Spleen (tissue), 11 donors: Measurements from ENCODE around the gene GJB4. TPM values are rescaled to one million over a fixed set of nuclear protein-coding genes. Genes with fewer than 3 reads are reported as not detected.
A peak's percentile ranks its signal among the peaks of the same experiment; 100 is the strongest.
"Not testable (repeated sequence)": the region's sequence is repeated elsewhere in the genome, so short reads cannot be mapped to it uniquely, and the experiment has no call there.

Experiments used
- DNase-seq: peaks from one replicate; pipeline ENCODE4 v3.0.0-alpha.2; 2020
- H3K27ac ChIP-seq, 8 donors: fragments of 200-600 bp; sonication (generic) in 7 of 8; 1 replicate in 4 of 8; 2 replicates in 4 of 8; pipeline versions ENCODE4 v1.5.0 to v1.8.0; 2016 to 2021; ENCODE audit warnings: inconsistent platforms in 4 of 8, mild to moderate bottlenecking in 4 of 8, moderate library complexity in 1 of 8
- H3K27me3 ChIP-seq, 7 donors: fragments of 200-600 bp; sonication (generic) in 6 of 7; replicated peaks in 1 of 7; 1 replicate in 4 of 7; 2 replicates in 3 of 7; pipeline versions ENCODE4 v1.5.0 to v1.8.0; 2016 to 2021; ENCODE audit warnings: inconsistent platforms in 3 of 7, mild to moderate bottlenecking in 1 of 7
- H3K36me3 ChIP-seq, 6 donors: fragments of 200-600 bp; sonication (generic) in 5 of 6; 1 replicate in 4 of 6; 2 replicates in 2 of 6; pipeline versions ENCODE4 v1.5.0 to v1.8.0; 2016 to 2021; ENCODE audit warnings: inconsistent platforms in 2 of 6
- H3K4me1 ChIP-seq, 6 donors: fragments of 200-600 bp; sonication (generic) in 5 of 6; 1 replicate in 3 of 6; 2 replicates in 3 of 6; pipeline versions ENCODE4 v1.5.0 to v1.8.0; 2016 to 2021; ENCODE audit warnings: inconsistent platforms in 3 of 6
- H3K4me3 ChIP-seq, 8 donors: fragments of 200-600 bp; sonication (generic) in 7 of 8; 1 replicate in 4 of 8; 2 replicates in 4 of 8; pipeline versions ENCODE4 v1.5.0 to v1.8.0; 2016 to 2021; ENCODE audit warnings: inconsistent platforms in 4 of 8, mild to moderate bottlenecking in 4 of 8, moderate library complexity in 2 of 8
- H3K9me3 ChIP-seq, 8 donors: fragments of 200-600 bp; sonication (generic) in 7 of 8; 1 replicate in 4 of 8; 2 replicates in 4 of 8; pipeline versions ENCODE4 v1.5.0 to v1.8.0; 2016 to 2021; ENCODE audit warnings: inconsistent platforms in 4 of 8
- CTCF ChIP-seq, 11 experiments: fragments of 200-600 bp in 7 of 11; fragments of 450-650 bp in 4 of 11; sonication (generic) in 4 of 11; IDR thresholded peaks in 8 of 11; conservative IDR thresholded peaks in 3 of 11; 1 replicate in 7 of 11; 2 replicates in 4 of 11; pipeline versions ENCODE4 v1.4.0 to v1.8.0; 2016 to 2021; ENCODE audit warnings: antibody characterized with exemption in 11 of 11, inconsistent platforms in 4 of 11, mild to moderate bottlenecking in 1 of 11
- POLR2A ChIP-seq, 3 donors: fragments of 450-650 bp; IDR thresholded peaks; one replicate each; pipeline ENCODE4 v1.5.1; 2017; ENCODE audit warnings: antibody characterized with exemption in 3 of 3, mild to moderate bottlenecking in 1 of 3
- POLR2AphosphoS5 ChIP-seq, 3 donors: sonication (generic); formaldehyde crosslinking; IDR thresholded peaks; one replicate each; pipeline ENCODE4 v1.5.1; 2017; ENCODE audit warnings: antibody characterized with exemption in 3 of 3
- WGBS, 5 donors: extraction: QIAGEN DNeasy Blood & Tissue Kit in 3 of 5; methylation state at CpG; one replicate each; pipeline versions ENCODE4 v1.1.5 to v1.1.7; 2013 to 2018; 5-methylcytosine and 5-hydroxymethylcytosine counted together
- intact Hi-C: fragments of 100-400 bp; cut with DNase I; formaldehyde crosslinking; loops from one replicate; pipeline ENCODE4 v1.15.0; 2023; ENCODE audit warnings: low total_unique reads
- polyA plus RNA-seq, 3 donors: library from polyadenylated mRNA; stranded (reverse); fragments of 200-250 nt; gene quantifications; one replicate each; pipeline ENCODE4 v1.2.1, GENCODE V29; 2013
- total RNA-seq, 7 donors: library from RNA; depleted of rRNA in 3 of 7; stranded (reverse); fragments of >200 nt in 3 of 7; fragmentation: NEBNext Ultra II Directional in 4 of 7; extraction: Animal tissue kit (Norgen Biotek cat#: 25700) in 4 of 7; gene quantifications; one replicate each; pipeline versions ENCODE4 v1.1.0 to v1.2.1, GENCODE V29; 2016 to 2021
- donor health status: healthy with polysubstance abuse.
- donor health status: DM: no; HTN: no; CAD: no; lungs with moderate emphysema.
- donor health status: DM: no; HTN: no; CAD: no.
- donor health status: Bipolar disorder and iron deficiency.
- donor health status: healthy.
- donor health status: DM: no; HTN: no; CAD: no.
- donor health status: DM: yes; HTN: yes; CAD: no.

The GJB4 gene
- total and polyA plus RNA-seq, 10 donors: not detected

- TF ChIP-seq CTCF (IDR thresholded peaks at IDR 0.05 in 8 of 11, conservative IDR thresholded peaks at IDR 0.05 in 3 of 11): no peak
- no peak for TF ChIP-seq POLR2A (IDR thresholded peaks at IDR 0.05)
- no peak for TF ChIP-seq POLR2AphosphoS5 (IDR thresholded peaks at IDR 0.05)
- WGBS, 5 donors: 85 to 93% (median 89%) methylated on average over 16 of the region's 16 CpGs
- no peaks in the 10 kb centered on the region for H3K36me3 ChIP-seq
- H3K27me3 ChIP-seq: peaks cover 0 to 38% (median 0%) of the 10 kb centered on the region in 7 donors
- H3K27ac ChIP-seq: no peak overlapping the region
- peak; percentile 13 for DNase-seq
- H3K4me3 ChIP-seq: no peak overlapping the region
- no peaks in the 10 kb centered on the region for H3K4me1 ChIP-seq
- intact Hi-C loops: no loop called here
- H3K9me3 ChIP-seq: no peaks in the 10 kb centered on the region
Observed at GRCh38 chr1:34771573-34772371, 12.2 kb downstream of the GJB4 start.

GRCh38 chr1:34773114-34773513, 13.6 kb downstream of the GJB4 start:
- intact Hi-C loops, H3K4me1 ChIP-seq, H3K36me3 ChIP-seq, H3K9me3 ChIP-seq, H3K27ac ChIP-seq, H3K4me3 ChIP-seq, DNase-seq: not testable (repeated sequence)
- peaks cover 0 to 42% (median 0%) of the 10 kb centered on the region in 7 donors for H3K27me3 ChIP-seq
- 78 to 95% (median 86%) methylated on average over 4 of the region's 4 CpGs for WGBS, 5 donors

- 61 to 81% (median 74%) methylated on average over 8 of the region's 8 CpGs for WGBS, 5 donors
- Histone ChIP-seq H3K27ac (no peak overlapping the region), H3K27me3 (peaks cover 0 to 49% (median 0%) of the 10 kb centered on the region in 7 donors), H3K9me3 (no peaks in the 10 kb centered on the region), H3K36me3 (no peaks in the 10 kb centered on the region), H3K4me3 (no peak overlapping the region), H3K4me1 (no peaks in the 10 kb centered on the region)
- TF ChIP-seq CTCF (IDR thresholded peaks at IDR 0.05 in 8 of 11, conservative IDR thresholded peaks at IDR 0.05 in 3 of 11) (no peak), POLR2A (IDR thresholded peaks at IDR 0.05) (no peak), POLR2AphosphoS5 (IDR thresholded peaks at IDR 0.05) (no peak)
- intact Hi-C loops: no loop called here
- DNase-seq: peak; percentile 39
Observed at GRCh38 chr1:34774957-34775356, 15.4 kb downstream of the GJB4 start.

- 13 to 50% (median 36%) methylated on average over 1 to 3 of the region's 3 CpGs for WGBS, 5 donors
Observed at GRCh38 chr1:34776911-34777310, 17.4 kb downstream of the GJB4 start.

More at GRCh38 chr1:34776911-34777310, 17.4 kb downstream of the GJB4 start:
- no peak overlapping the region for H3K4me3 ChIP-seq
- no peak overlapping the region for H3K27ac ChIP-seq
- TF ChIP-seq POLR2A (IDR thresholded peaks at IDR 0.05): no peak
- TF ChIP-seq POLR2AphosphoS5 (IDR thresholded peaks at IDR 0.05): no peak
- no peak for TF ChIP-seq CTCF (IDR thresholded peaks at IDR 0.05 in 8 of 11, conservative IDR thresholded peaks at IDR 0.05 in 3 of 11)
- no peaks in the 10 kb centered on the region for H3K36me3 ChIP-seq
- H3K27me3 ChIP-seq: peaks cover 2 to 60% (median 17%) of the 10 kb centered on the region in 7 donors
- H3K4me1 ChIP-seq: peaks cover 6 to 14% (median 10%) of the 10 kb centered on the region in 6 donors
- intact Hi-C loops: no loop called here
- no peak for DNase-seq
- no peaks in the 10 kb centered on the region for H3K9me3 ChIP-seq
